NCI-H1092 treated with DMSO at 0.1 percent for 48 hours (cell line): ENCODE results near the gene CD58.

Experiments
- DNase-seq: peaks from one replicate; lab custom pipeline; 2025; lab: John Stamatoyannopoulos, UW

The CD58 gene

GRCh38 chr1:116544588-116545358, 26.1 kb downstream of the CD58 start:
- no peak for DNase-seq

GRCh38 chr1:116540088-116540487, 30.7 kb downstream of the CD58 start:
- no peak for DNase-seq

GRCh38 chr1:116538544-116538943, 32.3 kb downstream of the CD58 start:
- no peak for DNase-seq

- DNase-seq: no peak
These were observed 32.9 kb downstream of the CD58 start for GRCh38 chr1:116537898-116538297.

GRCh38 chr1:116537040-116537831, 33.6 kb downstream of the CD58 start:
- no peak for DNase-seq

- no peak for DNase-seq
These were observed 36.6 kb downstream of the CD58 start for GRCh38 chr1:116534014-116534739.

GRCh38 chr1:116533429-116533820, 37.4 kb downstream of the CD58 start:
- no peak for DNase-seq

- no peak for DNase-seq
These were observed 38.0 kb downstream of the CD58 start for GRCh38 chr1:116532671-116533428.

GRCh38 chr1:116531917-116532316, 38.9 kb downstream of the CD58 start:
- no peak for DNase-seq

GRCh38 chr1:116529681-116530080, 41.1 kb downstream of the CD58 start:
- DNase-seq: no peak

- DNase-seq: no peak
These were observed 41.6 kb downstream of the CD58 start for GRCh38 chr1:116529199-116529631.

- DNase-seq: no peak
These were observed 42.3 kb downstream of the CD58 start for GRCh38 chr1:116528329-116529083.

GRCh38 chr1:116525440-116525839, 45.4 kb downstream of the CD58 start:
- DNase-seq: no peak

GRCh38 chr1:116521186-116521585, 49.6 kb downstream of the CD58 start:
- no peak for DNase-seq

- DNase-seq: no peak
These were observed 52.4 kb downstream of the CD58 start for GRCh38 chr1:116518400-116518799.

- no peak for DNase-seq
These were observed 54.2 kb downstream of the CD58 start for GRCh38 chr1:116516631-116517030.

- DNase-seq: no peak
These were observed 55.1 kb downstream of the CD58 start for GRCh38 chr1:116515702-116516101.

- DNase-seq: no peak
These were observed 55.9 kb downstream of the CD58 start for GRCh38 chr1:116514708-116515525.

GRCh38 chr1:116513956-116514355, 56.9 kb downstream of the CD58 start:
- no peak for DNase-seq

GRCh38 chr1:116511459-116512019, 59.3 kb downstream of the CD58 start:
- DNase-seq: no peak
